HepG2 (cell line): Measurements from ENCODE around the gene COX7A1. TPM values are rescaled to one million over a fixed set of nuclear protein-coding genes. Genes with fewer than 3 reads are reported as not detected.

Experiments
- AKAP8 ChIP-seq: sonication (generic); formaldehyde crosslinking; IDR thresholded peaks from 2 replicates; pipeline ENCODE4 v1.5.1; 2020; ENCODE audit warnings: mild to moderate bottlenecking, missing genetic modification reagents
- ARNT2 ChIP-seq: sonication (generic); formaldehyde crosslinking; IDR thresholded peaks from 2 replicates; pipeline ENCODE4 v1.8.0; 2022; ENCODE audit warnings: mild to moderate bottlenecking, low read depth, missing genetic modification reagents, moderate library complexity
- BRF2 ChIP-seq: sonication (generic); formaldehyde crosslinking; IDR thresholded peaks from 2 replicates; pipeline ENCODE4 v1.8.1; 2022; ENCODE audit warnings: mild to moderate bottlenecking, missing genetic modification reagents
- CBFB ChIP-seq: sonication (generic); formaldehyde crosslinking; IDR thresholded peaks from 2 replicates; pipeline ENCODE4 v1.4.0; 2020; ENCODE audit warnings: missing genetic modification reagents
- CREBL2 ChIP-seq: sonication (generic); formaldehyde crosslinking; IDR thresholded peaks from 2 replicates; pipeline ENCODE4 v1.8.1; 2023; ENCODE audit warnings: missing genetic modification reagents, mild to moderate bottlenecking, borderline replicate concordance
- DNMT3B ChIP-seq: conservative IDR thresholded peaks from 2 replicates; pipeline ENCODE4 v1.6.1; 2016; ENCODE audit warnings: missing biosample characterization, control low read depth
- KDM5B ChIP-seq: sonication (generic); formaldehyde crosslinking; IDR thresholded peaks from 2 replicates; pipeline ENCODE4 v1.4.0; 2020; ENCODE audit warnings: missing genetic modification reagents, mild to moderate bottlenecking, borderline replicate concordance
- KDM6A ChIP-seq: IDR thresholded peaks from 2 replicates; pipeline ENCODE4 v1.6.1; 2016; ENCODE audit warnings: low read depth
- MXI1 ChIP-seq: IDR thresholded peaks from 3 replicates; pipeline ENCODE4 v1.6.1; 2012; ENCODE audit warnings: low read depth, low read length, inconsistent platforms, borderline replicate concordance
- RBFOX2 ChIP-seq: fragments of 200-400 bp; formaldehyde crosslinking; IDR thresholded peaks from 2 replicates; pipeline ENCODE4 v1.6.1; 2017; ENCODE audit warnings: low read depth, mild to moderate bottlenecking, low read length
- SP2 ChIP-seq: sonication (generic); formaldehyde crosslinking; IDR thresholded peaks from 2 replicates; pipeline ENCODE4 v1.5.1; 2020; ENCODE audit warnings: mild to moderate bottlenecking, missing genetic modification reagents
- SRSF4 ChIP-seq: fragments of 200-400 bp; formaldehyde crosslinking; IDR thresholded peaks from one replicate; pipeline ENCODE4 v1.6.1; 2018; ENCODE audit warnings: mild to moderate bottlenecking, low read depth, low read length, moderate library complexity; ENCODE audit not compliant: poor library complexity, severe bottlenecking
- STAG1 ChIP-seq: sonication (generic); formaldehyde crosslinking; IDR thresholded peaks from 2 replicates; pipeline ENCODE4 v1.4.0; 2020; ENCODE audit warnings: missing genetic modification reagents
- TEAD2 ChIP-seq: sonication (generic); formaldehyde crosslinking; IDR thresholded peaks from 2 replicates; pipeline ENCODE4 v1.9.0; 2021; ENCODE audit warnings: missing genetic modification reagents
- THYN1 ChIP-seq: sonication (generic); formaldehyde crosslinking; IDR thresholded peaks from 2 replicates; pipeline ENCODE4 v1.8.1; 2023; ENCODE audit warnings: low read depth, mild to moderate bottlenecking, moderate library complexity, missing genetic modification reagents, borderline replicate concordance
- YEATS4 ChIP-seq: sonication (generic); formaldehyde crosslinking; IDR thresholded peaks from 2 replicates; pipeline ENCODE4 v1.4.0; 2020; ENCODE audit warnings: missing genetic modification reagents, borderline replicate concordance
- ZFP37 ChIP-seq: sonication (generic); formaldehyde crosslinking; IDR thresholded peaks from 2 replicates; pipeline ENCODE4 v1.4.0; 2020; ENCODE audit warnings: missing genetic modification reagents, borderline replicate concordance
- ZFYVE20 ChIP-seq: sonication (generic); formaldehyde crosslinking; IDR thresholded peaks from 2 replicates; pipeline ENCODE4 v1.8.0; 2023; ENCODE audit warnings: low read depth, mild to moderate bottlenecking, moderate library complexity, missing genetic modification reagents, borderline replicate concordance
- ZNF136 ChIP-seq: sonication (generic); formaldehyde crosslinking; IDR thresholded peaks from 2 replicates; pipeline ENCODE4 v1.8.1; 2022; ENCODE audit warnings: low read depth, mild to moderate bottlenecking, moderate library complexity, missing genetic modification reagents
- ZNF326 ChIP-seq: sonication (generic); formaldehyde crosslinking; IDR thresholded peaks from 2 replicates; pipeline ENCODE4 v1.4.0; 2020; ENCODE audit warnings: missing genetic modification reagents, borderline replicate concordance
- ZNF331 ChIP-seq: sonication (generic); formaldehyde crosslinking; IDR thresholded peaks from 2 replicates; pipeline ENCODE4 v1.4.0; 2020; ENCODE audit warnings: missing genetic modification reagents
- ZNF614 ChIP-seq: IDR thresholded peaks from 2 replicates; pipeline ENCODE4 v1.6.1; 2018; ENCODE audit warnings: missing biosample characterization, missing genetic modification reagents, inconsistent platforms, borderline replicate concordance
- ZNF678 ChIP-seq: sonication (generic); formaldehyde crosslinking; IDR thresholded peaks from 2 replicates; pipeline ENCODE4 v1.4.0; 2020; ENCODE audit warnings: mild to moderate bottlenecking, missing genetic modification reagents
- ZNF780A ChIP-seq: sonication (generic); formaldehyde crosslinking; IDR thresholded peaks from 2 replicates; pipeline ENCODE4 v1.8.0; 2022; ENCODE audit warnings: mild to moderate bottlenecking, missing genetic modification reagents, moderate library complexity
- ZSCAN30 ChIP-seq: sonication (generic); formaldehyde crosslinking; IDR thresholded peaks from 2 replicates; pipeline ENCODE4 v1.5.0; 2020; ENCODE audit warnings: mild to moderate bottlenecking, missing genetic modification reagents
- polyA plus RNA-seq, 8 experiments: library from polyadenylated mRNA; depleted of rRNA in 3 of 8; stranded (reverse) in 7 of 8; unstranded in 1 of 8; fragments of >200 nt; fragmentation: Illumina TruSeq in 4 of 8; extraction: Trizol in 4 of 8; gene quantifications; 2 replicates each; pipeline versions ENCODE4 v1.2.1 to v1.2.3, GENCODE V29; 2011 to 2016; ENCODE audit warnings: low read depth in 4 of 8, missing spikeins in 1 of 8, mixed read lengths in 1 of 8; ENCODE audit not compliant: insufficient read depth in 1 of 8
- total RNA-seq, 5 experiments: library from RNA; depleted of rRNA; stranded (reverse); fragments of >200 nt; fragmentation: Illumina TruSeq; extraction: Trizol; gene quantifications; 2 replicates each; pipeline ENCODE4 v1.2.3, GENCODE V29; 2016; ENCODE audit warnings: low read depth in 1 of 5
- TF ChIP-seq, protein P1 (sequence below): sonication (generic); formaldehyde crosslinking; IDR thresholded peaks from 2 replicates; pipeline ENCODE4 v1.4.0; 2020; ENCODE audit warnings: mild to moderate bottlenecking, missing genetic modification reagents

The COX7A1 gene
- total and polyA plus RNA-seq, 2 of the 13 experiments (the other 11 are each of a cell fraction or from before 2014, with no cell fraction given), result not detected

GRCh38 chr19:36114721-36115452 lies 37.4 kb downstream of the COX7A1 start, which contains the start of gene POLR2I (continued):
- TF ChIP-seq, protein P1, sequence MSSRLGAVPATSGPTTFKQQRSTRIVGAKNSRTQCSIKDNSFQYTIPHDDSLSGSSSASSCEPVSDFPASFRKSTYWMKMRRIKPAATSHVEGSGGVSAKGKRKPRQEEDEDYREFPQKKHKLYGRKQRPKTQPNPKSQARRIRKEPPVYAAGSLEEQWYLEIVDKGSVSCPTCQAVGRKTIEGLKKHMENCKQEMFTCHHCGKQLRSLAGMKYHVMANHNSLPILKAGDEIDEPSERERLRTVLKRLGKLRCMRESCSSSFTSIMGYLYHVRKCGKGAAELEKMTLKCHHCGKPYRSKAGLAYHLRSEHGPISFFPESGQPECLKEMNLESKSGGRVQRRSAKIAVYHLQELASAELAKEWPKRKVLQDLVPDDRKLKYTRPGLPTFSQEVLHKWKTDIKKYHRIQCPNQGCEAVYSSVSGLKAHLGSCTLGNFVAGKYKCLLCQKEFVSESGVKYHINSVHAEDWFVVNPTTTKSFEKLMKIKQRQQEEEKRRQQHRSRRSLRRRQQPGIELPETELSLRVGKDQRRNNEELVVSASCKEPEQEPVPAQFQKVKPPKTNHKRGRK (CRISPR knock-in tag), result no peak
- TF ChIP-seq DNMT3B (CRISPR knock-in tag) (peak; percentile 95; the same call in 1 of the 2 replicates), KDM5B (CRISPR knock-in tag) (peak; percentile 87), MXI1 (peak; percentile 92), TEAD2 (peak; percentile 81; the same call in 1 of the 2 replicates), ZNF331 (CRISPR knock-in tag) (peak; percentile 95), KDM6A (CRISPR knock-in tag) (no peak), ZNF136 (CRISPR knock-in tag) (no peak), SP2 (CRISPR knock-in tag) (peak; percentile 91), ZNF614 (CRISPR knock-in tag) (peak; percentile 76), RBFOX2 (peak; percentile 86), STAG1 (CRISPR knock-in tag) (no peak), ZNF678 (CRISPR knock-in tag) (0 out of 2 replicates have a peak, but pooled peaks have one; percentile 48), YEATS4 (CRISPR knock-in tag) (peak; percentile 99), ZFYVE20 (CRISPR knock-in tag) (0 out of 2 replicates have a peak, but pooled peaks have one; percentile 63), CREBL2 (CRISPR knock-in tag) (peak; percentile 60; the same call in 1 of the 2 replicates), CBFB (CRISPR knock-in tag) (peak; percentile 94), ZSCAN30 (peak; percentile 89; the same call in 1 of the 2 replicates), ZNF780A (CRISPR knock-in tag) (peak; percentile 87; the same call in 1 of the 2 replicates), AKAP8 (CRISPR knock-in tag) (peak; percentile 44; the same call in 1 of the 2 replicates), ZFP37 (CRISPR knock-in tag) (no peak; the same call in 1 of the 2 replicates), THYN1 (no peak), BRF2 (CRISPR knock-in tag) (no peak), ARNT2 (CRISPR knock-in tag) (peak; percentile 95), ZNF326 (CRISPR knock-in tag) (no peak), SRSF4 (no peak)
